GM23338 (cell line): Measurements from ENCODE around the gene PCDHGC4. TPM values are rescaled to one million over a fixed set of nuclear protein-coding genes. Genes with fewer than 3 reads are reported as not detected.

Experiments
- ATAC-seq: fragments of 200-7000 bp; cut with Tn5 transposase; 3 replicates; pipeline ENCODE4 v1.9.1; 2020
- DNase-seq: peaks from one replicate; pipeline ENCODE4 v3.0.0-alpha.2; 2015; ENCODE audit warnings: low spot score
- H2AFZ ChIP-seq: fragments of 200-600 bp; sonication (generic); 2 replicates; pipeline ENCODE4 v1.8.0; 2016; ENCODE audit warnings: antibody characterized with exemption, mild to moderate bottlenecking, moderate library complexity
- H3F3A ChIP-seq: fragments of 200-600 bp; sonication (generic); replicated peaks from 2 replicates; pipeline ENCODE4 v1.8.0; 2017; ENCODE audit warnings: antibody characterized with exemption, mixed run types, low read depth
- H3K27ac ChIP-seq: fragments of 200-600 bp; sonication (generic); 2 replicates; pipeline ENCODE4 v1.6.1; 2016; ENCODE audit warnings: low read depth
- H3K27me3 ChIP-seq: fragments of 200-600 bp; sonication (generic); 2 replicates; pipeline ENCODE4 v1.8.0; 2016; ENCODE audit warnings: mild to moderate bottlenecking, mixed run types, moderate library complexity; ENCODE audit not compliant: insufficient read depth
- H3K36me3 ChIP-seq: fragments of 200-600 bp; sonication (generic); 2 replicates; pipeline ENCODE4 v1.8.0; 2016; ENCODE audit warnings: mild to moderate bottlenecking; ENCODE audit not compliant: insufficient read depth
- H3K4me1 ChIP-seq: fragments of 200-600 bp; sonication (generic); 2 replicates; pipeline ENCODE4 v1.8.0; 2016; ENCODE audit warnings: mild to moderate bottlenecking, moderate library complexity; ENCODE audit not compliant: insufficient read depth
- H3K4me2 ChIP-seq: fragments of 200-600 bp; sonication (generic); 2 replicates; pipeline ENCODE4 v1.7.1; 2017; ENCODE audit warnings: mixed run types
- H3K4me3 ChIP-seq: fragments of 200-600 bp; sonication (generic); 2 replicates; pipeline ENCODE4 v1.6.1; 2016; ENCODE audit warnings: mixed run types
- H3K79me2 ChIP-seq: fragments of 200-600 bp; sonication (generic); replicated peaks from 2 replicates; pipeline ENCODE4 v1.8.0; 2017; ENCODE audit warnings: mild to moderate bottlenecking; ENCODE audit not compliant: insufficient read depth
- H3K9me2 ChIP-seq: fragments of 200-600 bp; sonication (generic); 2 replicates; pipeline ENCODE4 v1.8.0; 2017; ENCODE audit not compliant: insufficient read depth
- H4K20me1 ChIP-seq: fragments of 200-600 bp; sonication (generic); replicated peaks from 2 replicates; pipeline ENCODE4 v1.8.0; 2017; ENCODE audit warnings: mild to moderate bottlenecking; ENCODE audit not compliant: insufficient read depth
- H3K27ac Mint-ChIP-seq: 2 replicates; pipeline ENCODE4 v1.8.0; 2020; ENCODE audit warnings: inconsistent platforms, mild to moderate bottlenecking, moderate library complexity, mixed read lengths
- H3K27me3 Mint-ChIP-seq: 3 replicates; pipeline ENCODE4 v1.8.0; 2022; ENCODE audit warnings: low read depth, mild to moderate bottlenecking, moderate library complexity, mixed read lengths, inconsistent platforms; ENCODE audit not compliant: insufficient read depth, poor library complexity
- H3K36me3 Mint-ChIP-seq: 3 replicates; pipeline ENCODE4 v1.8.0; 2021; ENCODE audit warnings: low read depth, mild to moderate bottlenecking, inconsistent platforms, moderate library complexity, mixed read lengths
- H3K4me1 Mint-ChIP-seq: 3 replicates; pipeline ENCODE4 v1.8.0; 2020; ENCODE audit warnings: mild to moderate bottlenecking, inconsistent platforms, mixed read lengths
- H3K4me3 Mint-ChIP-seq: 3 replicates; pipeline ENCODE4 v1.8.0; 2021; ENCODE audit warnings: moderate library complexity, mild to moderate bottlenecking, inconsistent platforms, mixed read lengths
- H3K9me3 Mint-ChIP-seq: 3 replicates; pipeline ENCODE4 v1.8.0; 2020; ENCODE audit warnings: moderate library complexity, mild to moderate bottlenecking, inconsistent platforms, mixed read lengths
- CREB1 ChIP-seq: fragments of 250-450 bp; sonication (Bioruptor Pico); IDR thresholded peaks from 2 replicates; pipeline ENCODE4 v1.5.0; 2020; ENCODE audit warnings: low read depth, mild to moderate bottlenecking, moderate library complexity
- CTCF ChIP-seq, 2 experiments: fragments of 200-600 bp in 1 of 2; sonication (generic) in 1 of 2; conservative IDR thresholded peaks; 2 replicates each; pipeline versions ENCODE4 v1.5.1 to v1.6.1; 2016 to 2017; ENCODE audit warnings: antibody characterized with exemption in 2 of 2, low read depth in 2 of 2, mild to moderate bottlenecking in 2 of 2, moderate library complexity in 1 of 2
- JUNB ChIP-seq: IDR thresholded peaks from one replicate; pipeline ENCODE4 v1.6.1; 2016; ENCODE audit warnings: antibody characterized with exemption; ENCODE audit not compliant: unreplicated experiment
- NANOG ChIP-seq: IDR thresholded peaks from 2 replicates; pipeline ENCODE4 v1.6.1; 2016; ENCODE audit warnings: antibody characterized with exemption, borderline replicate concordance
- POLR2AphosphoS5 ChIP-seq: IDR thresholded peaks from 2 replicates; pipeline ENCODE4 v1.6.1; 2016; ENCODE audit warnings: antibody characterized with exemption, low read depth
- REST ChIP-seq: IDR thresholded peaks from one replicate; pipeline ENCODE4 v1.6.1; 2018; ENCODE audit warnings: antibody characterized with exemption; ENCODE audit not compliant: unreplicated experiment
- ZNF331 ChIP-seq: fragments of 250-450 bp; sonication (Bioruptor Pico); IDR thresholded peaks from 2 replicates; pipeline ENCODE4 v1.5.0; 2020; ENCODE audit warnings: low read depth, mild to moderate bottlenecking, moderate library complexity
- polyA plus RNA-seq: library from polyadenylated mRNA; unstranded; fragments of >200 nt; fragmentation: Nextera tagmentation; extraction: Ambion mirVana; gene quantifications from 2 replicates; pipeline ENCODE4 v1.2.1, GENCODE V29; 2016
- total RNA-seq: library from RNA; depleted of rRNA; stranded (reverse); fragments of >200 nt; shearing (Covaris generic); gene quantifications from 2 replicates; pipeline ENCODE4 v1.2.3, GENCODE V29; 2014

PCDHGC4 gene
- total and polyA plus RNA-seq, 2 experiments from 2014 or later: 0.31 to 3.0 TPM

GRCh38 chr5:141527426-141527825 lies 42.6 kb downstream of the PCDHGC4 start:
- peaks cover 20% of the 10 kb centered on the region for H3K36me3 ChIP-seq
- TF ChIP-seq NANOG: no peak
- TF ChIP-seq REST: no peak
- no peak for TF ChIP-seq JUNB
- TF ChIP-seq CREB1 (CRISPR knock-in tag): no peak
- Mint-ChIP-seq H3K27ac (no peak overlapping the region), H3K4me3 (no peak overlapping the region), H3K36me3 (peaks cover 51% of the 10 kb centered on the region), H3K4me1 (peaks cover 22% of the 10 kb centered on the region), H3K9me3 (no peaks in the 10 kb centered on the region), H3K27me3 (no peaks in the 10 kb centered on the region)
- H3K4me1 ChIP-seq: peaks cover 11% of the 10 kb centered on the region
- ATAC-seq (no peak), DNase-seq (no peak)
- H3K9me2 ChIP-seq: no peaks in the 10 kb centered on the region
- no peak overlapping the region for H3K4me3 ChIP-seq
- H4K20me1 ChIP-seq: no peaks in the 10 kb centered on the region
- H2AFZ ChIP-seq: no peak overlapping the region
- H3K4me2 ChIP-seq: no peak overlapping the region
- 0 out of 2 replicates have a peak, but pooled peaks cover 6% of the 10 kb centered on the region for H3K79me2 ChIP-seq
- H3K27me3 ChIP-seq: no peaks in the 10 kb centered on the region
- no peak overlapping the region for H3K27ac ChIP-seq
- peaks cover 9% of the 10 kb centered on the region; the same call in 1 of the 2 replicates for H3F3A ChIP-seq

GRCh38 chr5:141528291-141528984 lies 43.6 kb downstream of the PCDHGC4 start:
- Histone ChIP-seq H3K79me2 (no peaks in the 10 kb centered on the region), H4K20me1 (no peaks in the 10 kb centered on the region), H3K4me1 (peaks cover 11% of the 10 kb centered on the region), H3K4me2 (no peak overlapping the region), H2AFZ (no peak overlapping the region), H3K36me3 (peaks cover 23% of the 10 kb centered on the region), H3K27ac (no peak overlapping the region), H3F3A (peaks cover 9% of the 10 kb centered on the region; the same call in 1 of the 2 replicates), H3K27me3 (no peaks in the 10 kb centered on the region), H3K9me2 (no peaks in the 10 kb centered on the region), H3K4me3 (no peak overlapping the region)
- peaks cover 22% of the 10 kb centered on the region for H3K4me1 Mint-ChIP-seq
- no peak overlapping the region for H3K4me3 Mint-ChIP-seq
- H3K27ac Mint-ChIP-seq: no peak overlapping the region
- peaks cover 51% of the 10 kb centered on the region for H3K36me3 Mint-ChIP-seq
- no peaks in the 10 kb centered on the region for H3K9me3 Mint-ChIP-seq
- H3K27me3 Mint-ChIP-seq: no peaks in the 10 kb centered on the region
- DNase-seq (no peak), ATAC-seq (no peak)
- TF ChIP-seq POLR2AphosphoS5 (no peak), REST (no peak), CTCF (conservative IDR thresholded peaks at IDR 0.05; ENCODE audit: low read depth in 2 of 2) (no peak), ZNF331 (CRISPR knock-in tag) (no peak), NANOG (no peak)
